Hepatocyte (in vitro differentiated cells): ENCODE results near the gene F12. TPM values are rescaled to one million over a fixed set of nuclear protein-coding genes. Genes with fewer than 3 reads are reported as not detected.

ENCODE experiments used
- DNase-seq: peaks from one replicate; pipeline ENCODE4 v3.0.0-alpha.2; 2016; ENCODE audit warnings: low spot score
- H2AFZ ChIP-seq: fragments of 200-600 bp; sonication (generic); 2 replicates; pipeline ENCODE4 v1.6.0; 2016; ENCODE audit warnings: antibody characterized with exemption, mild to moderate bottlenecking
- H3K27ac ChIP-seq: fragments of 200-600 bp; sonication (generic); 2 replicates; pipeline ENCODE4 v1.5.1; 2016; ENCODE audit warnings: mild to moderate bottlenecking
- H3K27me3 ChIP-seq: fragments of 200-600 bp; sonication (generic); 2 replicates; pipeline ENCODE4 v1.6.1; 2016
- H3K36me3 ChIP-seq: fragments of 200-600 bp; sonication (generic); replicated peaks from 2 replicates; pipeline ENCODE4 v1.5.1; 2016; ENCODE audit warnings: low read depth; ENCODE audit not compliant: insufficient read depth
- H3K4me1 ChIP-seq: fragments of 200-600 bp; sonication (generic); 2 replicates; pipeline ENCODE4 v1.5.1; 2016; ENCODE audit warnings: mild to moderate bottlenecking, moderate library complexity; ENCODE audit not compliant: insufficient read depth
- H3K4me2 ChIP-seq: fragments of 200-600 bp; sonication (generic); 2 replicates; pipeline ENCODE4 v1.6.0; 2016
- H3K4me3 ChIP-seq: fragments of 200-600 bp; sonication (generic); 2 replicates; pipeline ENCODE4 v1.5.1; 2016; ENCODE audit warnings: mild to moderate bottlenecking
- H3K79me2 ChIP-seq: fragments of 200-600 bp; sonication (generic); 2 replicates; pipeline ENCODE4 v1.6.0; 2017; ENCODE audit warnings: mild to moderate bottlenecking
- H3K9me2 ChIP-seq: fragments of 200-600 bp; sonication (generic); replicated peaks from 2 replicates; pipeline ENCODE4 v1.6.0; 2017; ENCODE audit warnings: mild to moderate bottlenecking; ENCODE audit not compliant: insufficient read depth
- H3K9me3 ChIP-seq: fragments of 200-600 bp; sonication (generic); 2 replicates; pipeline ENCODE4 v1.5.1; 2016; ENCODE audit warnings: low read depth, mild to moderate bottlenecking
- H4K20me1 ChIP-seq: fragments of 200-600 bp; sonication (generic); 2 replicates; pipeline ENCODE4 v1.6.0; 2016; ENCODE audit warnings: mild to moderate bottlenecking; ENCODE audit not compliant: insufficient read depth, poor library complexity, severe bottlenecking
- CTCF ChIP-seq: fragments of 200-600 bp; sonication (generic); IDR thresholded peaks from 2 replicates; pipeline ENCODE4 v1.5.1; 2016; ENCODE audit warnings: antibody characterized with exemption, mild to moderate bottlenecking; ENCODE audit not compliant: poor library complexity
- EZH2 ChIP-seq: fragments of 200-600 bp; sonication (generic); IDR thresholded peaks from 2 replicates; pipeline ENCODE4 v1.6.1; 2016; ENCODE audit warnings: antibody characterized with exemption, mild to moderate bottlenecking, borderline replicate concordance
- EZH2phosphoT487 ChIP-seq: fragments of 200-600 bp; sonication (generic); IDR thresholded peaks from one replicate; pipeline ENCODE4 v1.6.1; 2018; ENCODE audit warnings: antibody characterized with exemption, mild to moderate bottlenecking, low read depth, moderate library complexity; ENCODE audit not compliant: unreplicated experiment, severe bottlenecking
- WGBS: methylation state at CpG from one replicate; pipeline ENCODE4 v1.1.6; 2016; ENCODE audit warnings: low lambda C conversion rate; ENCODE audit errors: missing lambda C conversion rate; 5-methylcytosine and 5-hydroxymethylcytosine counted together
- polyA plus RNA-seq: library from polyadenylated mRNA; unstranded; fragments of >200 nt; fragmentation: Nextera tagmentation; extraction: Ambion mirVana; gene quantifications from 2 replicates; pipeline ENCODE4 v1.2.1, GENCODE V29; 2016
- total RNA-seq: library from RNA; depleted of rRNA; stranded (reverse); fragments of >200 nt; gene quantifications from 2 replicates; pipeline ENCODE4 v1.2.3, GENCODE V29; 2014

The F12 gene
- total and polyA plus RNA-seq, 2 experiments from 2014 or later: 18.2 to 46.6 TPM

DNA sequence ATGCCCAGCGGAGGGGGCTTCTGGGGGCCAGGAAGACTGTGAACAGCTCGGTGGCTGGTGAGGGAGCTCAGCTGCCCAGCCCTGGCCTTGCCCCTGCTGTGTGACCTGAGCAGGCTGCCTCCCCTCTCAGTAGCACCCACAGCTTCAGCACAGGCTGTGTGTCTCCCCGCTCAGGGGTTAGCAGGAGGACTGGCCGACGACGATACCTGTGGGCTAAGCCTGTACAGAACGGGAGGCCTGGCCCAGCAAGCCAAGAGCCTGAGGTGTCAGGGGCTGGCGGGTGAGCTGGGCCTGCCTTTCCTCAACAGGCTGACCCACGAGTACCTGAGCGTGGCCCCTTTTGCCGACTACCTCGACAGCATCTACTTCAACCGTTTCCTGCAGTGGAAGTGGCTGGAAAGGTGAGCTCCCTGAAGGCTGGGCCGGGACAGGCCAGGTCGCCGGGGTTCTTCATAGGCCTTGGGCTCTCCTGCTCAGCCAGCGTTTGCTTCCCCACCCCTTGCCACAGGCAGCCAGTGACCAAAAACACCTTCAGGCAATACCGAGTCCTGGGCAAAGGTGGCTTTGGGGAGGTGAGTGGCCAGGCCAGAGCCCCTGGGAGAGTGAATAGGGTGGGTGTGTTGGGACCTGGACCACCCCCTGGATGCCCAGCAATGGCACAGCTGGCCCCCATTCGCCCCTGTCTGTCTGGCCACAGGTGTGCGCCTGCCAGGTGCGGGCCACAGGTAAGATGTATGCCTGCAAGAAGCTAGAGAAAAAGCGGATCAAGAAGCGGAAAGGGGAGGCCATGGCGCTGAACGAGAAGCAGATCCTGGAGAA is 23.7 kb upstream of the F12 start:
- no peak for DNase-seq
- 94% methylated on average over 22 of the region's 25 CpGs for WGBS
- H3K4me3 ChIP-seq: no peak overlapping the region
- TF ChIP-seq CTCF: no peak
- no peak for TF ChIP-seq EZH2phosphoT487
- TF ChIP-seq EZH2: no peak
- no peaks in the 10 kb centered on the region for H3K9me2 ChIP-seq
- H3K79me2 ChIP-seq: peaks cover 16% of the 10 kb centered on the region
- no peaks in the 10 kb centered on the region for H3K9me3 ChIP-seq
- no peaks in the 10 kb centered on the region for H3K4me1 ChIP-seq
- no peak overlapping the region for H3K27ac ChIP-seq
- no peaks in the 10 kb centered on the region for H3K36me3 ChIP-seq
- H3K4me2 ChIP-seq: no peak overlapping the region
- H4K20me1 ChIP-seq: no peaks in the 10 kb centered on the region
- H3K27me3 ChIP-seq: no peaks in the 10 kb centered on the region
- H2AFZ ChIP-seq: no peak overlapping the region

- no peak for DNase-seq
- H3K27ac ChIP-seq: no peak overlapping the region
- H3K79me2 ChIP-seq: peaks cover 24% of the 10 kb centered on the region
- no peak for TF ChIP-seq CTCF
- TF ChIP-seq EZH2: no peak
- TF ChIP-seq EZH2phosphoT487: no peak
- no peak overlapping the region for H3K4me2 ChIP-seq
- H3K4me1 ChIP-seq: peaks cover 6% of the 10 kb centered on the region
- no peaks in the 10 kb centered on the region for H3K36me3 ChIP-seq
- no peaks in the 10 kb centered on the region for H3K9me2 ChIP-seq
- 97% methylated on average over 16 of the region's 18 CpGs for WGBS
- no peaks in the 10 kb centered on the region for H3K9me3 ChIP-seq
- H4K20me1 ChIP-seq: peaks cover 3% of the 10 kb centered on the region
- no peaks in the 10 kb centered on the region for H3K27me3 ChIP-seq
- no peak overlapping the region for H2AFZ ChIP-seq
- no peak overlapping the region for H3K4me3 ChIP-seq
Measured at GRCh38 chr5:177432143-177432838, 22.9 kb upstream of the F12 start.

GRCh38 chr5:177431317-177432142 is 22.2 kb upstream of the F12 start:
- TF ChIP-seq EZH2phosphoT487 (no peak), CTCF (no peak), EZH2 (no peak)
- H3K9me3 ChIP-seq: no peaks in the 10 kb centered on the region
- H3K4me1 ChIP-seq: peaks cover 9% of the 10 kb centered on the region
- H2AFZ ChIP-seq: no peak overlapping the region
- H3K9me2 ChIP-seq: no peaks in the 10 kb centered on the region
- no peak overlapping the region for H3K4me2 ChIP-seq
- H3K27me3 ChIP-seq: no peaks in the 10 kb centered on the region
- no peak overlapping the region for H3K4me3 ChIP-seq
- no peak for DNase-seq
- peaks cover 29% of the 10 kb centered on the region for H3K79me2 ChIP-seq
- H3K36me3 ChIP-seq: no peaks in the 10 kb centered on the region
- 96% methylated on average over 23 of the region's 29 CpGs for WGBS
- no peak overlapping the region for H3K27ac ChIP-seq
- peaks cover 4% of the 10 kb centered on the region for H4K20me1 ChIP-seq
